GM21447 (cell line): ENCODE results near the gene IRAK1BP1.
A peak's percentile ranks its signal among the peaks of the same experiment; 100 is the strongest.
"Not testable (repeated sequence)": the region's sequence is repeated elsewhere in the genome, so short reads cannot be mapped to it uniquely, and the experiment has no call there.

ENCODE experiments used
- ATAC-seq: cut with Tn5 transposase; IDR thresholded peaks from one replicate; pipeline ENCODE4 v1.9.1; 2021; ENCODE audit not compliant: unreplicated experiment

The IRAK1BP1 gene

DNA sequence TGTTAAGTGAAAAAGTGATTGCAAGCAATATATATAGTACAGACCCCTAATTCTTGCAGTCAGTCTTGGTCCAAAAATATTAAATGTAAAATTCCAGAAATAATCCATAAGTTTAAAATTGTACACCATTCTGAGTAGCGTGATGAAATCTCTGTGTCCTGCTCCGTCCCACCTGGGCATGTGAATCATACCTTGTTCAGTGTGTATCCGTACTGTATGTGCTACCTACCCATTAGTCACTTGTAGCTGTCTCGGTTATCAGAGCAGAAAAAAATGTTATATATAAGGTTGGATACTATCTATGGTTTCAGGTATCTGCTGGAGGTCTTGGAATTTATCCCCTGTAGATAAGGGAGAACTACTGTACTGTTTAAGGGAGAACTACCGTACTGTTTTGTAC, 16.3 kb downstream of the IRAK1BP1 start:
- ATAC-seq, result no peak

DNA sequence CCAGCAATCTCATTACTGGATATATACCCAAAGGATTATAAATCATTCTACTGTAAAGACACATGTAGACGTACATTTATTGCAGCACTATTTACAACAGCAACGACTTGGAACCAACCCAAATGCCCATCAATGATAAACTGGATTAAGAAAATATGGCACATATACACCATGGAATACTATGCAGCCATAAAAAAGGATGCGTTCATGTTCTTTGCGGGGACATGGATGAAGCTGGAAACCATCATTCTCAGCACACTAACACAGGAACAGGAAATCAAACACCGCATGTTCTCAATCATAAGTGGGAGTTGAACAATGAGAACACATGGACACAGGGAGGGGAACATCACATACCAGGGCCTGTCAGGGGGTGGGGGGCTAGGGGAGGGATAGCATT, 22.6 kb downstream of the IRAK1BP1 start:
- not testable (repeated sequence) for ATAC-seq

DNA sequence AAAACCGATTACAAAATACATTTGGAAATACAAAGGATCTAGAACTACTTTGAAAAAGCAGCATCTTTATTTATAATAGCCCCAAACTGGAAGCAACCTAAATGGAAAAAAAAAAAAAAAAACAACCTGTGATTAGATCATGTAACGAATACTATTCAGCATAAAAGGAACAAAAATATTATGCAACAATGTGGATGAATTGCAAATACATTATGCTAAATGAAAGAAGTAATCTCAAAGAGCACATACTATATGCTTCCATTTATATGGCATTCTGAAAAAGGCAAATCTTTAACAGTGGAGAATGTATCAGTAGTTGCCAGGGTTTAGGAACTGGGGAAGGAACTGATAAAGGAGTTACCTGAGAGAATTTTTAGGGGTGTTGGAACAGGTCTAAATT, 28.9 kb downstream of the IRAK1BP1 start:
- ATAC-seq, result no peak

DNA sequence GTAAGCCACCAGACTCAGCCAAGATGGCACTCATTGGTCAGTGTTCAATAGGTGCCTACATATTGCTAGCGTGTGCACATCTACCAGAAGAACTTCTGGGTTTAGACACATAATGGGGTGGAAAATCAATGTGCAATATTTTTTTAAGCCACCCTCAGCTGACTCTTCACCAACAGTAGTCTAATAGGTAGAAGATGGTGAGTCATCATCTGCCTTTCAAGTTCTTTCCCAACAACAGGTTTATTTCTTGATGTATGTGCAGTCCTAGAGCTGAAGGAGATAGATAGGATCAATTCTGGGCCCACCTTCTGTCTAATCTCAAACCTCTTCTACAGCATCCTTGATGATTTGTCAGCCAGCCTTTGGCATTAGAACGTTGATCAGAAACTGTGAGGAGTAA, 41.3 kb downstream of the IRAK1BP1 start:
- ATAC-seq, result no peak

DNA sequence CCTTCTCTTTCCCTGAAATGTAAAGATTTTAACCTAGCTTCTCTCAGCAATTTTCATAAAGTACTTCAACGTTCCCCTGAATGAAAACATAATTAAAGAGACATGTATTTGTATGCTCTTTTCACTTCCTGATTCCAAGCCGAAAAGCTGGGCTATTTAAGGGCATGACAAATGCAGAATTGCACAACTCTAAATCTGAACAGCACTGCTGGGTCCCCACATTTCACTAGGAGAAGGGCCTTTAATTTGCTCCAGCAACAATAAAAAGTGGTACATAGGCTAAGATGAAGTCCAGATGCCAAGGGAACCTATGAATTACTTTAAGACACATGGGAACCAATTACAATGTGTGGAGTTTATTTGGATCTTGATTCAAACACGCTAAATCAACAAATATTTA, 42.0 kb downstream of the IRAK1BP1 start:
- ATAC-seq, result no peak

DNA sequence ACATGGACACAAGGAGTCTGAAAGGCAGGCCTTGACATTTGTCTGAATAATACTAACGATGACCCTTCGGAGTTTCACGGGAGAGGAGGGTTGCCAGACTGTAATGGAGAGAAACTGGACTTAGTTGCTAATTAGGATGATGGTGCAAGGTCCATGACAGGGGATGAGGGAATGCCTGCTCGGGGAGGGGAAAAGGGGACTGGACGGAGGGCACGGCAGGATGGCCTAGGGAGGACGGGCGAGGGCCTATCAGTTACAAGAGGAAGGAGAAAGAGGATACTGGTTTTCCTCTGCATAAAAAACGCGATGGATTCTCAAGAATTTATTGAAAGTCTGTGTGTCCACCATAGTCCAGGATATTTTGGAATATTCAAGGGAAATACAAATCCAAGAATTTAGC, 42.7 kb downstream of the IRAK1BP1 start:
- no peak for ATAC-seq

DNA sequence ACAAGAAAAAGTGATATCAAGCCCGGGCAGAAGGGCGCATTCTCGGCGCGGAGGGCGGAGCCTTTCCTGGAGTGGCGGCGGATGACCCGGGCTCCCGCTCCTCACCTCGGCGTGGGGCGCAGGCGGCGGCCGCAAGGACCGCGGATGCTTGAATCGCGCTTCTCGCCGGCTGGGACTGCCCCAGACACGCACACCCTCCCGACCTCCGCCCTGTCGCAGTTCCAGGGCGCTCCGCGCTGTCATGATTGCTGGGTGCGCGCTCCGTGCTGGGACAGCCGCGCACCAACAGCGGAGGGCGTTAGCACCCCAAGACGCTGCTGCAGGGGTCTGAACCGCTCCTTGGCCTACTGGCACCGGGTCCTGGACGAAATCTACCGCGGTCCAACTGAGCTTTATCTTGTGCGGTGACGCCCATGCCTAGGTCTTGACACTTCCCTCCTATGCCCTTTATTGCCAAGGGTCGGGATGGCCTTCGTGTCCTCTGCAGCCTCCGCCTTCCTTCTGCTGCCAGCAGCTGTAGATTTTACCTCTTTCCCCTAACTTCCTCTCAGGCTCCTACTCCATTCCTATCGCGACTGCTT, 43.3 kb downstream of the IRAK1BP1 start:
- ATAC-seq, result peak; percentile 53

DNA sequence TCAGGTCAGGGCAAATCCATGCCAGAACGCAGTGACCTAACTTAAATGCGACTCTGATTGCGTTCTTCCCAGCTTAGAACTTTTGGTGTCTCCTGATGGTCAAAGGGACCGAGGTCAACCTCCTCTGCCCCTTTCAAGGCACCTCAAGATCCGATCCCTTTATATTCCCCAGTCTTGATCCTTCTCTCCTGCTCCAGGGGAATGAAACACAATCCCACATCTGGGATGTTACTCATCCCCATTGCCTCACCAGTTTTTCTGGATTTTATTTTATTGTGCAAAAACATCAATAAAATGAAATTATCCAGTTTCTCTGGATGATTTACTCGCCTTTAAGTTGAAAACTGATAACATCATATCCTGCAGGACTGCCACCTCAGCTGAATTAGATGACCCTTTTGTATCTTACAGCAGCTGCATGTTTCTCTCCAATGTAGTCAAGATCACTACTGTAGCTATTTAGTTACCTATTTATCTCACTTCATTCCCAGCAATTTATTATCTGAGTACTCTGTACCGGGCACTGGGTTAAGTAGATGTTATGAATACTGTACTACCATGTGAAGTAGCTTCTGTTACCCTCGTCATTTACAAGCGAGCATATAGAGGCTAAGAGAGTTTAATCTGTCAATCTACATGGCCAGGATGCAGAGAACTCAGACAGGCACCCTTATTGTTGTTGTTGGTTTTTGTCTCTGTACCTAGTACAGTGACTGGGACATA, 44.0 kb downstream of the IRAK1BP1 start:
- no peak for ATAC-seq

DNA sequence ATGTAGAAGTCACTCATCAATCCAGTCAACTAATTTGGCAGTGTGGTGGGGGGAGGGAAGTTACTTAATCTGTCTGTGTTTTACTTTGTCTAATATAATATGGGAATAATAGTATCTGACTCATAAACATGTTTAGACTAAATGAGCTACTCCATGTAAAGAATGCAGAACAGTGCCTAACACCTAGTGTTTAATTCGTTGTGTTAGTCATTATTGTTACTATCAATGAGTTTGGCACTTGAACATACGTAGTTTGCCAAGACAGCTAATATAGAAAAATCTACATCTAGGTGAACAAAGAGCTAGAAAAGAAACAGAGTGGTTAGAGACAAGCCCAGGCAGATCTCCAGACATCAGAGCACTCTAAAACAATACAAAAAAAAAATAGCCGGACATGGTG, 49.1 kb downstream of the IRAK1BP1 start:
- no peak for ATAC-seq

DNA sequence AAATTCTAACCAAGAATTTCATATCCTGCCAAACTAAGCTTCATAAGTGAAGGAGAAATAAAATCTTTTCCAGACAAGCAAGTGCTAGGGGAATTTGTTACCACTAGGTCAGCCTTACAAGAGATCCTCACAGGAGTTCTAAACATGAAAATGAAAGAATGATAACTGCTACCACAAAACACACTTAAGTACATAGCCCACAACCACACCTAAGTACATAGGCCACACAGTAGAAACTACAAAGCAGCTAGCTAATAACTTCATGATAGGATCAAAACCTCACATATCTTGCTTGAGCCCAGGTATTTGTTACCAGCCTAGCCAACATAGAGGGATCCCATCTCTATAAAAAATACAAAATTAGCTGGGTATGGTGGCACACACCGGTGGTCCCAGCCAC, 50.4 kb downstream of the IRAK1BP1 start:
- ATAC-seq, result no peak

DNA sequence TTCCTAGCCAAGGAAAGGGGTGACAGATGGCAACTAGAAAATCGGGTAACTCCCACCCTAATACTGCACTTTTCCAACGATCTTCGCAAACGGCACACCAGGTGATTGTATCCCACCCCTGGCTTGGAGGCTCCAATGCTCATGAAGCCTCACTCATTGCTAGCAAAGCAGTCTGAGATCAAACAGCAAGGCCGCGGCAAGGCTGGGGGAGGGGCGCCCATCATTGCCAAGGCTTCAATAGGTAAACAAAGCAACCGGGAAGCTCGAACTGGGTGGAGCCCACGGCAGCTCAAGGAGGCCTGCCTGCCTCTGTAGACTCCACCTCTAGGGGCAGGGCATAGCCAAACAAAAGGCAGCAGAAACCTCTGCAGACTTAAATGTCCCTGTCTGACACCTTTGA, 53.8 kb downstream of the IRAK1BP1 start:
- ATAC-seq, result not testable (repeated sequence)

DNA sequence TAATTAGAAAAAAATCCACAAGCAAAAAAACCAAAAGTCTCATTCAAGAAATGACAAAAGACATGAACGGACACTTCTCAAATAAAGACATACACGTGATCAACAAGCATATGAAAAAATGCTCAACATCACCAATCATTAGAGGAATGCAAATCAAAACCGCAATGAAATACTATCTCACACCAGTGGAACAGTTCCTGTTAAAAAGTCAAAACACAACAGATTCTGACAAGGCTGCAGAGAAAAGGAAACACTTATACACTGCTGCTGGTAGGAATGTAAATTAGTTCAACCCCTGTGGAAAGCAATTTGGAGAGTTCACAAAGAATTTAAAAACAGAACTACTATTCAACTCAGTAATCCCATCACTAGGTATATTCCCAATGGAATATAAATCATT, 58.0 kb downstream of the IRAK1BP1 start:
- no peak for ATAC-seq

DNA sequence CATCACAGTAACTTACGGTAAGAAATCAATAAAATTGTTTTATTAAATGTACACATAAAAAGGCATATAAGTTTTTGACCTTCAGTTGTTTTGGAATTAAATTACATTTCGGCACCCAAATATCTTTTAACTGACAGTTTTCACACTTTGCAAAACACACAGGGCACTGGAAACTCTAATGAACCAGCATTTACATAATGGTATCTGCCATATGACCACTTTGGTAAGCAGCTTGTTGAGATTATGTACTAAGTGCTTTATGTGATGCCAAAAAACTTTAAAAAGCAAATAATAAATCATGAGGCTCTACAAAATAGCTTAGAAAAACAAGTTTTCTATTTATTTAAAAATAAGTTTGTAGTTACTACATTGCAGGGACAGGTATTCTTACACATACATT, 68.2 kb downstream of the IRAK1BP1 start:
- no peak for ATAC-seq

DNA sequence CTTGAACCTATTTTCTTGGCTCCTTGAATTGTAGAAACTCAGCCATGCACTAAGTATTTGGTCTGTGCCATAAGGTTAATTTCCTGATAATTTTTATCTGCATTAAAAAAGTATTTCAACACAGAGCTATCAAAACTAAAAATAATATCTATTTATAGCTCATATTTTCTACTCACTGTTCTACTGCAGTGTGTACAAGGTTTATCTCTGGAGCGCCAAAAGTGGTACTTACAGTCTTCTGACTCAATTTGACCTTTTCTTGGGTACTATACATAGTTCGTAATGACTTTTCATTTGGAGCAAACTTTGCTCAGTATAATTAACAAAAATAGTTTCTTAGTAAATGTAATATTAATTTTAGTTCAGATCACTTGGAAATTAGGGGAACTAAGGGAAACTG, 69.2 kb downstream of the IRAK1BP1 start:
- no peak for ATAC-seq

DNA sequence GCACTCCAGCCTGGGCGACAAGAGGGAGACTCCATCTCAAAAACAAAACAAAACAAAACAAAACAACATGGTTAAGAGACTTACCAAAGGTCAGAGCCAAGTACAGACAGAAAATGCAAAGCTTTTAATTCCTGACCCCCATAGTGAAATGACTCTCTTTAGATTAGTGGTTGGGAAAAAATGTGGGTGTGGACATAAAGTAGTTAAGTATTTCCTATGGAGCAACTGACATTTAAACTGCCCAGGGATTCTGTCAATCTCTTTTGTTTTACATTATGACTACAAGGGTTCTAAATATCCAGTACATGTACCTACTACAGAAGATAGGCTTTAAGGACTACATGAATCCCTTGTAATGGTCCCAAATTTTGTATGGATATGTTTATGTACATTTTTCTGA, 75.1 kb downstream of the IRAK1BP1 start:
- ATAC-seq, result no peak

DNA sequence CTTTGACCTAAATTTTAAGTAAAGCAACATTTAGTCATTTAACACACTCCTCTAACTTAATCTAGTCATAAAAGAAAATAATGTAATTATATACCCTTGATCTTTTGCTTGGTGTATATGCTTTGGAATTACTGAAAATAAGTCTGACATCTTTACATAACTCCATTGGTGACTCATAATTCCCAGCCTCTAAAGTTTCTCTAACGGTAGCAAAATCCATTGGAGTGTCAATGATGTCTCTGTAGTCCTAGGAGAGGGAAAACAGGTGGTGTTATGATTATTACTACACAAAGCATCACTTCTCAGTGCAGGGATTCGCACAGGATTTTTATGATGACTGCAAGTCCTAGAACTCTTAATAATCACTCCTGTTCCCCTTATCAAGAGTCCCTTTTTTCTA, 80.2 kb downstream of the IRAK1BP1 start:
- ATAC-seq, result no peak

DNA sequence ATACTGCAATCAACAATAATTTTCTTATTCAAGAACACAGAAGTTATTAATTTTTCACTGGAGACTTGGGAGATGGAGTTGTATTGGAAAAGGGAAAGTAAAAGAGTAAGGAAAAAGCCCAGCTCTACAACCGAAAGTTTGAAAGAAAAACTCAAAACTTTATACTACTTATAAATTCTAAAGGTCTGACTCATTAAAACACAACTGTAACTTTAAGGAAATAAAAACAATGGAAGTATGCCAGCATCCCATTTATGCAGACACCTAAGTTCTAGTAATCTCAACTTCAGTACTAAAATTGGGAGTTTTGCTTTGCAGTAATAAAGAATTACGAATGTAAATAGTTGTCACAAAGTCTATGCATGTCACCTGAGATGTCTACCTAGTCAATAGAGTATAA, 80.6 kb downstream of the IRAK1BP1 start:
- no peak for ATAC-seq

DNA sequence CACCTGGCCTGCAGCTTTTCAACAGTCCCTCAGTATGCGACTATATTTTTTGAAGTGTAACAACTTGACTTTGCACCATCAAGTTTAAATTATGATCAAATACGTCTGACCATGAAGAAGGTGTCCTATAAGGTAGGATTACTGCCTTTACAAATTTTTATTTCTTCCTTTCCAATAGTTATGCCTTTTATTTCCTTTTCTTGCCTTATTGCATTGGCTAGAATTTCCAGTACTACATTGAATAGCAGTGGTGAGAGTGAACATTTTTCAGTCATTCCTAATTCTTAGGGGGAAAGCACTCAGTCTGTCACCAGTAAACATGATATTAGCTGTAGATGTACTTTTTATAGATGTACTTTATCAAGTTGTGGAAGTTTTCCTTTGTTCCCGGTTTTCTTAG, 81.4 kb downstream of the IRAK1BP1 start:
- no peak for ATAC-seq

DNA sequence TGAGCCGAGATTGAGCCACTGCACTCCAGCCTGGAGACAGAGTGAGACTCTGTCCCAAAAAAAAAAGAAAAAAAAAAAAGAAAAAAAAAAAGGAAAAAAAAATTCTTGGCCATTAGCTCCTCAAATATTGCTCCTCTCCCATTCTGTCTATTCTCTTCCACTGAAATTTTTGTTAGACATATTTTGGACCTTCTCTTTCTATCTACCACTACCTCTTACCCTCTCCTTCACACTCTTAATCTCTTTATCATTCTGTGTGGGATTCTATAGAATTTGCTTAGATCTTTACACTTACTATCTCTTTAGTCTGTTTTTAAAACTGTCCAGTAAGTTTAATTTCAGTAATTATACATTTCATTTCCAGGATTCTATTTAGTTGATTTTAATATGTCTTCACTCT, 85.0 kb downstream of the IRAK1BP1 start:
- ATAC-seq, result no peak
